Measurements from ENCODE around the gene SPSB4. TPM values are rescaled to one million over a fixed set of nuclear protein-coding genes. Genes with fewer than 3 reads are reported as not detected.

Gene SPSB4
- total RNA-seq, 1 experiment from 2014 or later, result 0.05 TPM

GRCh38 chr3:141067206-141067974, 16.2 kb downstream of the SPSB4 start:
- CTCF ChIA-PET, result no interaction called here
- H3K27me3 ChIP-seq (ENCODE audit: control insufficient read depth, insufficient read depth, low read length), result peaks cover 7% of the 10 kb centered on the region
- no TSS peak for BruUV-seq (replicated peaks)
- POLR2A ChIA-PET, result no interaction called here
- no peak for TF ChIP-seq TCF7L2 (IDR thresholded peaks at IDR 0.05; ENCODE audit: low read depth, low read length)
- no peak for TF ChIP-seq CTCF (IDR thresholded peaks at IDR 0.05)
- no peak for TF ChIP-seq POLR2AphosphoS5 (IDR thresholded peaks at IDR 0.05; ENCODE audit: low read depth, low read length)
- no peak for TF ChIP-seq SIN3A (IDR thresholded peaks at IDR 0.05; ENCODE audit: borderline replicate concordance, insufficient read depth, low read depth, low read length)
- TF ChIP-seq REST (IDR thresholded peaks at IDR 0.05; ENCODE audit: insufficient read depth in 1 of 2, low read depth in 2 of 2, low read length in 1 of 2), result no peak
- H3K4me1 ChIP-seq (ENCODE audit: control insufficient read depth, insufficient read depth, low read length), result no peaks in the 10 kb centered on the region
- ATAC-seq (no peak), DNase-seq (ENCODE audit: low read depth, low spot score) (no peak)
- H3K36me3 ChIP-seq (ENCODE audit: control insufficient read depth, insufficient read depth, low read length), result no peaks in the 10 kb centered on the region
- no peaks in the 10 kb centered on the region for H3K9me3 ChIP-seq (ENCODE audit: control insufficient read depth, insufficient read depth, low read depth, low read length)
- H3K4me3 ChIP-seq (ENCODE audit: low read depth in 2 of 2, low read length in 2 of 2), result no peak overlapping the region
- intact Hi-C loops (cut with micrococcal nuclease; ENCODE audit: unreplicated experiment) (no loop called here), in situ Hi-C loops (cut with HindIII; ENCODE audit: low pct_unique_long_range_greater_than_20kb, low sequenced_read_pairs) (no loop called here)
- no peak overlapping the region for H3K27ac ChIP-seq (ENCODE audit: low read length)

DNA sequence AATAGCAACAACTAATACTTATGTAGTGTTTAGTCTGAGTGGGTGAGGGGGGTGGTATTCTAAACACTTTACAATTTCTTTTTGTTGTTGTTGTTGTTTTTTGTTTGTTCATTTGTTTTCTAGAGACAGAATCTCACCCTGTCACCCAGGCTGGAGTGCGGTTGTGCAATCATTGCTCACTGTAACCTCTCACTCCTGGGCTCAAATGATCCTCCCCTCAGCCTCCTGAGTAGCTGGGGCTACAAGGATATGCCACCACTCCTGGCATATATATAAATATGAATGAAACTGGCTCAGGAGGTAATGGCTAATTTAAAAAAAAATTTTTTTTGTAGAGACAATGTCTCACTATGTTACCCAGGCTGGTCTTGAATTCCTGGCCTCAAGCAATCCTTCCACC, 19.1 kb downstream of the SPSB4 start:
- Histone ChIP-seq H3K27me3 (ENCODE audit: control insufficient read depth, insufficient read depth, low read length) (no peaks in the 10 kb centered on the region; the same call in 1 of the 2 replicates), H3K36me3 (ENCODE audit: control insufficient read depth, insufficient read depth, low read length) (no peaks in the 10 kb centered on the region), H3K27ac (ENCODE audit: low read length) (no peak overlapping the region), H3K4me3 (ENCODE audit: low read depth in 2 of 2, low read length in 2 of 2) (no peak overlapping the region), H3K9me3 (ENCODE audit: control insufficient read depth, insufficient read depth, low read depth, low read length) (no peaks in the 10 kb centered on the region), H3K4me1 (ENCODE audit: control insufficient read depth, insufficient read depth, low read length) (no peaks in the 10 kb centered on the region)
- TF ChIP-seq TCF7L2 (IDR thresholded peaks at IDR 0.05; ENCODE audit: low read depth, low read length), result no peak
- TF ChIP-seq SIN3A (IDR thresholded peaks at IDR 0.05; ENCODE audit: borderline replicate concordance, insufficient read depth, low read depth, low read length), result no peak
- no peak for TF ChIP-seq CTCF (IDR thresholded peaks at IDR 0.05)
- TF ChIP-seq REST (IDR thresholded peaks at IDR 0.05; ENCODE audit: insufficient read depth in 1 of 2, low read depth in 2 of 2, low read length in 1 of 2), result no peak
- TF ChIP-seq POLR2AphosphoS5 (IDR thresholded peaks at IDR 0.05; ENCODE audit: low read depth, low read length), result no peak
- no peak for DNase-seq (ENCODE audit: low read depth, low spot score)
- no peak for ATAC-seq
- CTCF ChIA-PET, result no interaction called here
- no TSS peak for BruUV-seq (replicated peaks)
- in situ Hi-C loops (cut with HindIII; ENCODE audit: low pct_unique_long_range_greater_than_20kb, low sequenced_read_pairs), result no loop called here
- intact Hi-C loops (cut with micrococcal nuclease; ENCODE audit: unreplicated experiment), result no loop called here
- POLR2A ChIA-PET, result no interaction called here
